Measurements from ENCODE around the gene SMIM11. TPM values are rescaled to one million over a fixed set of nuclear protein-coding genes. Genes with fewer than 3 reads are reported as not detected.

The SMIM11 gene
- total and polyA plus RNA-seq, 2 of the 8 experiments (the other 6 are each of a cell fraction or from before 2014, with no cell fraction given) = 1.0 to 3.2 TPM

- WGBS, 2 experiments (ENCODE audit: extremely low coverage in 1 of 2, insufficient coverage in 1 of 2, insufficient read length in 1 of 2, insufficient replicate concordance in 2 of 2, low coverage in 1 of 2, low lambda C conversion rate in 2 of 2, missing lambda C conversion rate in 1 of 2) = 90% methylated on average over 6 of the region's 6 CpGs; no CpG with 5 or more reads in 1 of the 2 experiments
- Histone ChIP-seq H3K36me3 (ENCODE audit: control insufficient read depth in 2 of 4, insufficient read depth in 4 of 4, low read length in 3 of 4) (no peaks in the 10 kb centered on the region), H4K20me1 (replicated peaks in 1 of 2; ENCODE audit: control insufficient read depth in 1 of 2, insufficient read depth in 2 of 2, low read length in 2 of 2) (no peaks in the 10 kb centered on the region), H3K27me3 (replicated peaks in 1 of 4; ENCODE audit: control insufficient read depth in 3 of 4, extremely low read depth in 1 of 4, insufficient read depth in 3 of 4, low read length in 3 of 4) (no peaks in the 10 kb centered on the region), H3K56ac (replicated peaks; ENCODE audit: insufficient read length, low read depth, low read length) (no peak overlapping the region), H3K14ac (ENCODE audit: insufficient read length) (no peak overlapping the region), H2AFZ (ENCODE audit: low read length) (no peak overlapping the region), H2BK5ac (ENCODE audit: low read depth, low read length) (no peak overlapping the region), H2AK5ac (ENCODE audit: low read depth, low read length) (no peak overlapping the region), H3K79me2 (ENCODE audit: control insufficient read depth in 1 of 2, insufficient read depth in 2 of 2, low read length in 2 of 2) (no peaks in the 10 kb centered on the region), H4K8ac (ENCODE audit: extremely low read depth, insufficient read depth, low read length) (no peak overlapping the region), H3K18ac (ENCODE audit: extremely low read depth, low read length) (no peak overlapping the region), H4K91ac (replicated peaks; ENCODE audit: insufficient read length, low read length) (no peak overlapping the region), H3K79me1 (ENCODE audit: low read depth, low read length) (no peaks in the 10 kb centered on the region), H3K4me1 (replicated peaks in 1 of 4; ENCODE audit: control insufficient read depth in 3 of 4, insufficient read depth in 4 of 4, low read length in 3 of 4) (no peaks in the 10 kb centered on the region; a peak in 1 of 7 replicates), H3K9me3 (ENCODE audit: insufficient read depth in 2 of 2, low read depth in 1 of 2, low read length in 1 of 2) (no peaks in the 10 kb centered on the region; a peak in 1 of 4 replicates), H4K5ac (ENCODE audit: insufficient read length, low read depth, low read length) (no peak overlapping the region), H3K4me2 (ENCODE audit: insufficient read depth in 1 of 2, low read depth in 2 of 2, low read length in 2 of 2) (no peak overlapping the region), H2BK120ac (replicated peaks; ENCODE audit: low read depth, low read length) (no peak overlapping the region), H2BK15ac (ENCODE audit: low read length) (no peak overlapping the region), H3K23ac (ENCODE audit: insufficient read length) (no peak overlapping the region), H3K23me2 (ENCODE audit: low read depth, low read length) (no peaks in the 10 kb centered on the region), H3K27ac (ENCODE audit: low read depth, low read length) (no peak overlapping the region), H2BK12ac (ENCODE audit: low read depth, low read length) (no peak overlapping the region), H3K4me3 (ENCODE audit: extremely low read depth in 1 of 4, insufficient read depth in 2 of 4, low read depth in 3 of 4, low read length in 4 of 4) (no peak overlapping the region), H3K9ac (replicated peaks in 1 of 4; ENCODE audit: extremely low read depth in 1 of 4, low read depth in 3 of 4, low read length in 3 of 4) (no peak overlapping the region), H3K4ac (replicated peaks; ENCODE audit: insufficient read length, low read depth, low read length) (no peak overlapping the region), H2BK20ac (ENCODE audit: low read length) (no peak overlapping the region)
- POLR2A ChIA-PET (ENCODE audit: partially characterized antibody) = no interaction called here
- no peak for TF ChIP-seq CREB1 (IDR thresholded peaks at IDR 0.05)
- no peak for TF ChIP-seq SIX5 (IDR thresholded peaks at IDR 0.05; ENCODE audit: low read depth, low read length)
- TF ChIP-seq CBX5 (IDR thresholded peaks at IDR 0.05; ENCODE audit: low read depth, low read length) = no peak
- TF ChIP-seq, protein P1, sequence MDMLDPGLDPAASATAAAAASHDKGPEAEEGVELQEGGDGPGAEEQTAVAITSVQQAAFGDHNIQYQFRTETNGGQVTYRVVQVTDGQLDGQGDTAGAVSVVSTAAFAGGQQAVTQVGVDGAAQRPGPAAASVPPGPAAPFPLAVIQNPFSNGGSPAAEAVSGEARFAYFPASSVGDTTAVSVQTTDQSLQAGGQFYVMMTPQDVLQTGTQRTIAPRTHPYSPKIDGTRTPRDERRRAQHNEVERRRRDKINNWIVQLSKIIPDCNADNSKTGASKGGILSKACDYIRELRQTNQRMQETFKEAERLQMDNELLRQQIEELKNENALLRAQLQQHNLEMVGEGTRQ (IDR thresholded peaks at IDR 0.05; ENCODE audit: low read length) = no peak
- no peak for TF ChIP-seq NANOG (IDR thresholded peaks at IDR 0.05; ENCODE audit: insufficient read depth, low read depth, low read length, poor library complexity, severe bottlenecking)
- no peak for TF ChIP-seq RBBP5 (IDR thresholded peaks at IDR 0.05; ENCODE audit: borderline replicate concordance, low read depth, low read length)
- TF ChIP-seq CEBPB (IDR thresholded peaks at IDR 0.05; ENCODE audit: low read depth, low read length) = no peak
- TF ChIP-seq RFX5 (IDR thresholded peaks at IDR 0.05; ENCODE audit: borderline replicate concordance, low read depth, low read length) = no peak
- TF ChIP-seq SP1 (IDR thresholded peaks at IDR 0.05; ENCODE audit: low read depth, low read length) = no peak
- TF ChIP-seq MAFK (IDR thresholded peaks at IDR 0.05; ENCODE audit: low read depth, low read length) = no peak
- no peak for TF ChIP-seq POLR2AphosphoS5 (IDR thresholded peaks at IDR 0.05; ENCODE audit: low read depth, low read length)
- no peak for TF ChIP-seq YY1 (IDR thresholded peaks at IDR 0.05; ENCODE audit: low read depth, low read length)
- no peak for TF ChIP-seq RXRA (IDR thresholded peaks at IDR 0.05; ENCODE audit: insufficient read depth, low read depth, low read length)
- FAIRE-seq (no peak), DNase-seq (ENCODE audit: low read depth in 1 of 2, low spot score in 2 of 2) (no peak)
- CTCF ChIA-PET (ENCODE audit: partially characterized antibody) = interaction anchor here (0.6 to 2.9 kb wide), 5 partner anchors 15 to 502 kb away, joined by 3 to 11 read pairs (median 3); no protein-coding TSS in a partner anchor
Measured at GRCh38 chr21:34332347-34332746, 43.0 kb upstream of the SMIM11 start.

All from H1 (cell line).